ENCODE measurements around the gene MAP2.

MAP2 gene

GRCh38 chr2:209602259-209602658, 178.4 kb downstream of the MAP2 start:
- no peak overlapping the region for H2AFZ ChIP-seq (ENCODE audit: low read depth, low read length)
- no peak overlapping the region for H3K4me3 ChIP-seq (ENCODE audit: insufficient read depth in 1 of 2, low read depth in 1 of 2, low read length in 2 of 2)
- H3K27ac ChIP-seq (ENCODE audit: low read length, poor library complexity, severe bottlenecking), result no peak overlapping the region
- no peak overlapping the region for H4K91ac ChIP-seq (ENCODE audit: low read length)
- no peaks in the 10 kb centered on the region for H3K36me3 ChIP-seq (ENCODE audit: control insufficient read depth in 1 of 2, insufficient read depth in 2 of 2, low read depth in 1 of 2, low read length in 2 of 2)
- no peak overlapping the region for H2AK5ac ChIP-seq (ENCODE audit: low read length, severe bottlenecking)
- no peak overlapping the region for H2BK15ac ChIP-seq (ENCODE audit: low read depth, poor library complexity, severe bottlenecking)
- no peaks in the 10 kb centered on the region for H3K27me3 ChIP-seq (ENCODE audit: control insufficient read depth in 1 of 2, insufficient read depth in 1 of 2, low read length in 2 of 2)
- WGBS, result 33% methylated on average over 1 of the region's 1 CpG
- H3K4me1 ChIP-seq (ENCODE audit: control insufficient read depth, insufficient read depth, low read depth, low read length), result no peaks in the 10 kb centered on the region
- no peaks in the 10 kb centered on the region for H3K9me3 ChIP-seq (ENCODE audit: control insufficient read depth, low read length)
- DNase-seq, result no peak
- H2BK5ac ChIP-seq (ENCODE audit: low read depth, low read length, poor library complexity, severe bottlenecking), result no peak overlapping the region
- H3K9ac ChIP-seq (ENCODE audit: low read length), result no peak overlapping the region
- H3K4ac ChIP-seq (ENCODE audit: low read depth in 1 of 2, low read length in 2 of 2), result no peak overlapping the region
- H3K79me1 ChIP-seq (replicated peaks; ENCODE audit: low read length, poor library complexity, severe bottlenecking), result no peaks in the 10 kb centered on the region
- H4K8ac ChIP-seq (ENCODE audit: low read length), result no peak overlapping the region
- no peak overlapping the region for H2BK120ac ChIP-seq (ENCODE audit: low read depth, low read length)
- no peak overlapping the region for H3K14ac ChIP-seq (ENCODE audit: low read length in 2 of 2)
- H2BK12ac ChIP-seq (ENCODE audit: low read length in 2 of 2), result no peak overlapping the region
- no peak overlapping the region for H3K4me2 ChIP-seq (ENCODE audit: low read length, poor library complexity, severe bottlenecking)
- H3K23ac ChIP-seq (ENCODE audit: low read length in 2 of 2), result no peak overlapping the region
- no peak overlapping the region for H3K18ac ChIP-seq (ENCODE audit: low read depth in 1 of 2, low read length in 2 of 2)

DNA sequence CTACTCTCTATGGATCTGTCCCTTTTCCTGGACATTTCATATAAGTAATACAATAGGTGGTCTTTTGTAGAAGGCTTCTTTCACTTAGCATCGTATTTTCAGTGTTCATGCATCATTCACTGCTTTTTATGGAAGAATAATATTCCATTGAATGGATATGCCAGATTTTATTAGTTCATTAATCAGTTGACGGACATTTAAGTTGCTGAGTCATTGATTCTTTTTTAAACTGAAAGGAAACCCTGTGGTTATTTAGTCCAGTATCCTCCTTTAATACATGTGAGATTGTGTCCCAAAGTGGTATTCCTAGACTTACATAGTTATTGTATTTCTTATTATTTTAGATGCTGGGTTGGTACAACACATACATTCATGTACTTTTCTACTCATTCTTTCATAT, 185.7 kb downstream of the MAP2 start:
- H3K18ac ChIP-seq (ENCODE audit: low read depth in 1 of 2, low read length in 2 of 2), result no peak overlapping the region
- no peak overlapping the region for H4K91ac ChIP-seq (ENCODE audit: low read length)
- DNase-seq, result no peak
- no peaks in the 10 kb centered on the region for H3K79me1 ChIP-seq (replicated peaks; ENCODE audit: low read length, poor library complexity, severe bottlenecking)
- no peak overlapping the region for H3K4me3 ChIP-seq (ENCODE audit: insufficient read depth in 1 of 2, low read depth in 1 of 2, low read length in 2 of 2)
- H3K4ac ChIP-seq (ENCODE audit: low read depth in 1 of 2, low read length in 2 of 2), result no peak overlapping the region
- H3K27ac ChIP-seq (ENCODE audit: low read length, poor library complexity, severe bottlenecking), result no peak overlapping the region
- no peaks in the 10 kb centered on the region for H3K4me1 ChIP-seq (ENCODE audit: control insufficient read depth, insufficient read depth, low read depth, low read length)
- no peak overlapping the region for H2BK15ac ChIP-seq (ENCODE audit: low read depth, poor library complexity, severe bottlenecking)
- WGBS, result 100% methylated on average over 1 of the region's 2 CpGs
- H2AK5ac ChIP-seq (ENCODE audit: low read length, severe bottlenecking), result no peak overlapping the region
- H2BK5ac ChIP-seq (ENCODE audit: low read depth, low read length, poor library complexity, severe bottlenecking), result no peak overlapping the region
- no peak overlapping the region for H3K23ac ChIP-seq (ENCODE audit: low read length in 2 of 2)
- H3K9ac ChIP-seq (ENCODE audit: low read length), result no peak overlapping the region
- no peak overlapping the region for H2BK12ac ChIP-seq (ENCODE audit: low read length in 2 of 2)
- no peak overlapping the region for H3K4me2 ChIP-seq (ENCODE audit: low read length, poor library complexity, severe bottlenecking)
- no peak overlapping the region for H2BK120ac ChIP-seq (ENCODE audit: low read depth, low read length)
- H3K9me3 ChIP-seq (ENCODE audit: control insufficient read depth, low read length), result no peaks in the 10 kb centered on the region
- no peaks in the 10 kb centered on the region for H3K36me3 ChIP-seq (ENCODE audit: control insufficient read depth in 1 of 2, insufficient read depth in 2 of 2, low read depth in 1 of 2, low read length in 2 of 2)
- H3K27me3 ChIP-seq (ENCODE audit: control insufficient read depth in 1 of 2, insufficient read depth in 1 of 2, low read length in 2 of 2), result no peaks in the 10 kb centered on the region
- no peak overlapping the region for H3K14ac ChIP-seq (ENCODE audit: low read length in 2 of 2)
- no peak overlapping the region for H4K8ac ChIP-seq (ENCODE audit: low read length)
- no peak overlapping the region for H2AFZ ChIP-seq (ENCODE audit: low read depth, low read length)

DNA sequence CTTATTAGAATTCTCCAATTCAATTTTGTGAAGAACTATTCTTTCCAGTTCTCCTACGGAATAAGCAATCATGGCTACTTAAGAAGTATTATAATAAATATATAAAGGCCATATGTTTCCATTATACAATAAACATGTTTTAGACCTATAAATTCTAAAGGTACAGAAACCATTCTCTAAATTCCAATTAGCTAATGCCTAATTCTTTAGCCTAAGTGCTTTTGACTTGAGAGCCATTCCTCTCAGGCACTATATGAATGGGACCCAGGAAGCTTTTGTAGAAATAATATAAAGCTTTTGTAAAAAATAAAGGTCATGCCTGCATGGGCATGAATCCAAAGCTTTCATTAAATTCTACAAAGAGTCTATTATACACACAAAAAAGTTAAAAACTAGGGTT, 186.8 kb downstream of the MAP2 start:
- no CpG with 5 or more reads among the region's 1 CpG for WGBS

DNA sequence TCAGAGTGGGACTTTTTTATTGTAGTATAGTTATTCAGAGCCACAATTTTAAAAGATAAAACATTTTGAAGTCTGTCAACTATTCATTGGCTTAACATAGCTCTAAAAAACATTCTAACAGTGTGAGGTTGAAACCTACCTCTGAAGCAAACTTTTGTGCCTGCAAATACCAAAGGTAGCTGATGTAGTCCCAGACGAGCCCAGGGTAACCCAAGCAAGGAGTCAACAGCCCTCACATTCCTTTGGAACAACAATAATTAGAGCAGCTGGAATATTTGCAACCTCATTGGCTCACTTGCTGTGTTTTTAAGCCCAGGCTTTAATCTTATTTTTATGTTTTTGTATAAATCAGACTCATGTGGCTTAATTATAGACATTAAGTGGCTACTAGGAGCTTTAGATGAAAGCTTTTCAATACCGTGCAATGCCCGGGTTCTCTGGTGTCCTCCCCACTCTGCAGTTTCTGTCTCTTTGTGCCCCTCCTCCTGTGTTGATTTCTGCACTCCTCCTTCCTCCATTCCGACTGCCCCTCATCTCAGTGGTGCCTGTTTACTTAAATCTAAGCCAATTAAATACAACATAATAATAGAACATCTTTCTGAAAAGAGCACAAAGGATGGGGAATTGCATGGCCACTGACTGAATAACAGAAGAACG, 189.9 kb downstream of the MAP2 start:
- Histone ChIP-seq H3K4ac (ENCODE audit: low read depth in 1 of 2, low read length in 2 of 2) (no peak overlapping the region), H3K27me3 (ENCODE audit: control insufficient read depth in 1 of 2, insufficient read depth in 1 of 2, low read length in 2 of 2) (no peaks in the 10 kb centered on the region), H2BK120ac (ENCODE audit: low read depth, low read length) (no peak overlapping the region), H2BK5ac (ENCODE audit: low read depth, low read length, poor library complexity, severe bottlenecking) (no peak overlapping the region), H3K4me1 (ENCODE audit: control insufficient read depth, insufficient read depth, low read depth, low read length) (no peaks in the 10 kb centered on the region), H3K4me2 (ENCODE audit: low read length, poor library complexity, severe bottlenecking) (no peak overlapping the region), H2AFZ (ENCODE audit: low read depth, low read length) (no peak overlapping the region), H3K18ac (ENCODE audit: low read depth in 1 of 2, low read length in 2 of 2) (no peak overlapping the region), H3K4me3 (ENCODE audit: insufficient read depth in 1 of 2, low read depth in 1 of 2, low read length in 2 of 2) (no peak overlapping the region), H2BK12ac (ENCODE audit: low read length in 2 of 2) (no peak overlapping the region), H3K14ac (ENCODE audit: low read length in 2 of 2) (no peak overlapping the region), H3K23ac (ENCODE audit: low read length in 2 of 2) (no peak overlapping the region), H3K9me3 (ENCODE audit: control insufficient read depth, low read length) (no peaks in the 10 kb centered on the region), H4K91ac (ENCODE audit: low read length) (no peak overlapping the region), H2BK15ac (ENCODE audit: low read depth, poor library complexity, severe bottlenecking) (no peak overlapping the region), H2AK5ac (ENCODE audit: low read length, severe bottlenecking) (no peak overlapping the region), H3K36me3 (ENCODE audit: control insufficient read depth in 1 of 2, insufficient read depth in 2 of 2, low read depth in 1 of 2, low read length in 2 of 2) (no peaks in the 10 kb centered on the region), H4K8ac (ENCODE audit: low read length) (no peak overlapping the region), H3K9ac (ENCODE audit: low read length) (no peak overlapping the region), H3K27ac (ENCODE audit: low read length, poor library complexity, severe bottlenecking) (no peak overlapping the region), H3K79me1 (replicated peaks; ENCODE audit: low read length, poor library complexity, severe bottlenecking) (no peaks in the 10 kb centered on the region)
- DNase-seq, result no peak
- WGBS, result 50% methylated on average over 5 of the region's 5 CpGs

More for the DNA sequence above, 186.8 kb downstream of the MAP2 start:
- Histone ChIP-seq H2BK12ac (ENCODE audit: low read length in 2 of 2) (no peak overlapping the region), H4K91ac (ENCODE audit: low read length) (no peak overlapping the region), H3K9ac (ENCODE audit: low read length) (no peak overlapping the region), H2BK15ac (ENCODE audit: low read depth, poor library complexity, severe bottlenecking) (no peak overlapping the region), H3K27ac (ENCODE audit: low read length, poor library complexity, severe bottlenecking) (no peak overlapping the region), H3K27me3 (ENCODE audit: control insufficient read depth in 1 of 2, insufficient read depth in 1 of 2, low read length in 2 of 2) (no peaks in the 10 kb centered on the region), H3K14ac (ENCODE audit: low read length in 2 of 2) (no peak overlapping the region), H2BK5ac (ENCODE audit: low read depth, low read length, poor library complexity, severe bottlenecking) (no peak overlapping the region), H3K23ac (ENCODE audit: low read length in 2 of 2) (no peak overlapping the region), H2AFZ (ENCODE audit: low read depth, low read length) (no peak overlapping the region), H2AK5ac (ENCODE audit: low read length, severe bottlenecking) (no peak overlapping the region), H4K8ac (ENCODE audit: low read length) (no peak overlapping the region), H3K79me1 (replicated peaks; ENCODE audit: low read length, poor library complexity, severe bottlenecking) (no peaks in the 10 kb centered on the region), H3K4me2 (ENCODE audit: low read length, poor library complexity, severe bottlenecking) (no peak overlapping the region), H2BK120ac (ENCODE audit: low read depth, low read length) (no peak overlapping the region), H3K4me3 (ENCODE audit: insufficient read depth in 1 of 2, low read depth in 1 of 2, low read length in 2 of 2) (no peak overlapping the region), H3K18ac (ENCODE audit: low read depth in 1 of 2, low read length in 2 of 2) (no peak overlapping the region), H3K9me3 (ENCODE audit: control insufficient read depth, low read length) (no peaks in the 10 kb centered on the region), H3K4ac (ENCODE audit: low read depth in 1 of 2, low read length in 2 of 2) (no peak overlapping the region), H3K4me1 (ENCODE audit: control insufficient read depth, insufficient read depth, low read depth, low read length) (no peaks in the 10 kb centered on the region), H3K36me3 (ENCODE audit: control insufficient read depth in 1 of 2, insufficient read depth in 2 of 2, low read depth in 1 of 2, low read length in 2 of 2) (no peaks in the 10 kb centered on the region)
- DNase-seq, result no peak
